Measurements from ENCODE around the gene NT5C2.
"Not testable (repeated sequence)": the region's sequence is repeated elsewhere in the genome, so short reads cannot be mapped to it uniquely, and the experiment has no call there.

The NT5C2 gene

DNA sequence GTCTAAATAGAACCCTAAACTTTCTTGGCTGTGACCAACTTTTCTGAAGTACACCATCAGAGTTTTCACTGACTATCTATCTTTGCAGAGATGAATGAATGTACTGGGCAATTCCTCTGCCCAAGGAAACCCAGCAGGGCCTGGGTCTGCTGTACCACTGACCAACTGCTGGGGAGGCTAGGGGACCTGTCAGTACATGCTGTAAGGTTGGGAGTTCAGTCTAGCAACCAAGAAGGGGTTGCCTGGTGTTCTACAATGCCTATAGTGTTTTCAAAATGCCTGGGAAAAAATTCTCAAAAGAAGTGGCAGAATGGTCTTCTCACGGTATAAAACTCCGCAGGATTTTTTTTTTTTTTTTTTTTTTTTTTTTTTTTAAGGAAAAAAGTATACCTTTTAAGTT, 106.3 kb downstream of the NT5C2 start:
- no peak for DNase-seq (ENCODE audit: low read depth in 2 of 2)

DNA sequence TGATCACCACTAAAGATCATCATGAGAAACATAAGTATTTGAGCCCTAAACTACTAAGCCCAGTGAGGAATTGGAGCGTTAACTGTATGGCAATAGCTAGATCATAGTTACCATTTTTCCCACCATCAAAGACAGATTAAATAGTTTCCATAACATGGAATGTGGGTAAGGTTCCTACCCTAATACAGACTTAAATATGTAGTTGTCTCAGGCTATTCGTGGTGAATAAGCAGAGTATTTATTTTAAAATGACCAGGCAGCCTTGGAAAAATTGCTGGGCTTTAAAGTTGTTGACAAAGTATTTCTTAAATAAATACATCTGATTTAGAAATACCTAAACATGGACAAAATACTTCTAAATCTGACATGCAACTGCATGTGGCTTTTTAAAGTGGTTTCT, 106.8 kb downstream of the NT5C2 start:
- DNase-seq (ENCODE audit: low read depth in 2 of 2) = no peak

DNA sequence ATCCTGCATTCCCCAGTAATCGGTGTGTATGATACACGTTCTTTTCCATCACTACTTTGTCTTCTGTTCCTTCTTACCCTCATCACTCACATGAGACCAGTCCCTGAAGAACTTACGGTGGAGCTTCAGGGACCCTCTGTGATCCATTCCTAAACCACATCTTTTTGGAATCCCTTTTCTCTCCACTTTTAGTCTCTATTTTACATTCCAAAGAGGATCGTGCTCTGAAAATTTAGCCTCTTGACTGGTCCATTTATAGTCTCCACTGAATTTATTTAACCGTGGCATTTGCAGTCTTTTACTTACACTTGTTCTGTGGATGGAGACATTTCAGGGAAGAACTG, 109.1 kb downstream of the NT5C2 start:
- no peak for DNase-seq (ENCODE audit: low read depth in 2 of 2)

DNA sequence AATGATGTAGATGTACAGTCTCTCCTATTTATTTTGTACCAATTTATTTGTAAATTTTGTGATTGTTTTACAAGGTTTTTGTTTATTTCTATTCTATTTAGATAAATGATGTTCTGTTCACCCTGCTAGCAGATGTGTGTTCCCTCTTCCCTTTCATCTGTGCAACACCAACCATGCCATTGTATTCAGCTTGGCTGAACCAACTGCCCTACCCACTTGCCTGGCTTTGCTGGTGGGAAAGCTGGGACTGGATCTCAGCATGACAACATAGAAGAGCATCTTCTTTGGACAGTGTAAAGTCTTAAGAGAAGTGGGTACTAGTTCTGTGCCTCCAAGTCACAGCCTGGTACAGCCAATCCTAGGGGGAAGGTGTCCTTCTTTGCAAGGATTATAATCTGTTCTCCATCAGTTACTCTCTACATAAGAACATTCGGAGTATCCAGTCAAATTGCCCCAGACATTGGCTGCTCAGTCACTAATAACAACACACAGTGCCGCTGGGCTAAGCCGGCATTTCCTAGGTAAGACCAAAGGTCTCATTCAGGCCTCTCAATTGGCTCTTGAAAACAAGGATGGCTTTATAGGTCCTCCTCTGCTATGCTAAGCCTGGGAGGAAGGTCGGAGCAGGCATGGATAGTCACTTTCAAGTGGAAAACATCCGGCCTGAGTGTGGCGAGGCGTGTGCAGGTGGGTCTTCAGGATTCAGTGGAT, 109.7 kb downstream of the NT5C2 start:
- no peak for DNase-seq (ENCODE audit: low read depth in 2 of 2)

DNA sequence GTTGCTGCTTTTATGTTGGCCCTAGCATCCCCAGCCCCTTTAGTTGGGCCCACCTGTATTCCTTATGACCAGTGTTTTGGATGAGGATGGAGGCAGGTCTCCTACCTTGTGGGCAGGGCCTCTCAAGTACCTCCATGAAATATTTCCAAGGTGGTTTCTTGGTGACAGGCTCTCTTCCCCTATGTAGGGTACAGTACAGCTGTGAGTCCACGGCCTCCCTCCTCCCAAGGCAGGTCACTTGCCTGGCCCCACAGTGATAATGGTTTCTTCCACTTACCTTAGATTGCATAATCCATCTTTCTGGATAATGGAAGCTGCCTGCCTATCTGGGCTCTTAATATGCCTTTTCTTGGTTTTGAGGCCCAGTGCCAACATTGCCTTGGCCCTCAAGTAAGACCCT, 110.4 kb downstream of the NT5C2 start:
- no peak for DNase-seq (ENCODE audit: low read depth in 2 of 2)

DNA sequence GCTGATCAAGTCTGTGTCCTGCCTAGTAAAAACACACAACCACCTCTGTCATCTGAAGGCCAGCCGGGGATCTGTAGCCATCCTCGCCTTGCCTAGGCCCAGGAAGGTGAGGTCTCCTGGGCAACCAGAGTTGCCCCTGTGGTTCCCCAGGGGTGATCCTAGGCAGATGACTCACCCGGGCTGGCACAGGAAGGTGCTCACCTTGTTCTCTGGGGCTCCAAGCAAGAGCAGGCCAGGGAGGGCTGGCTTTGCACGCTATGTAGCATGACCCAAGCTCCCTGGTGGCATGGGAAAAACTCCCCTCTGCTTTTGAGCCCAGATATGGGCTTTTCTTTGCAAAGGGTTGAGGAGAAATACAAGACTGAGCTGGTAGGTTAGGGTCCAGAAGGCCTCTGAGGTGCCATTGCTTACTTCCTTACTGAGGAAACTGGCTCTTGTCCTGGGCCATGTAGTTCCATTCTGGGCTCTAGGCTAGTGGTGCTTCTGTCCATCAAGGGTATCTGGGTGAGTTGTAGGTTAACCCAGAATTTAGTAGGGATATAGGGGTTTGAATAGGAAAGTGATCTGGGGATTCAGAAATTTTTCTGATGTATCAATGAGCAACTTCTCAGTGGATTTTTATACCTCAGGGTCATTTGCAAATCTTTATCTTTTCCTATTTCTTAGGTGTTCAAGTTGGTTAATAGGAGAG, 112.0 kb downstream of the NT5C2 start:
- DNase-seq (ENCODE audit: low read depth in 2 of 2) = no peak

DNA sequence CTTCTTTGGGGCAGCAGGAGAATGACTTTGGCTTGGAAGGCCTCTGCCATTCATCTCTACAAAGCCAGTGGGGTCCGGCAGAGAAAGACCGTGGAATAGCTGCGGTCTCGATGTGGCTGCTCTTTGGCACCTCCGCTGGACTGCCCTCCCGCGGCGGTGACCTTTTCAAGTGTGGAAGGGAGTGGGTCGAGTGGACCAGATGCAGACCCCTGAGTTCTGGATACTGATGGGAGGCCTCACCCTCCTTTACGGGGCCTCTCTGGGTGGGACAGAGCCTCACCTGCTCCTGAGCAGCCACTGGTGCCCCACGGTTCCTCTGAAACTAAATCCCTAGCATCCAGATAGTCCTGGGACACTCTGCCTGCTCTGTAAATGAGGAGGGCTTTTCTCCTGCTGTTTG, 113.1 kb downstream of the NT5C2 start:
- no peak for DNase-seq (ENCODE audit: low read depth in 2 of 2)

DNA sequence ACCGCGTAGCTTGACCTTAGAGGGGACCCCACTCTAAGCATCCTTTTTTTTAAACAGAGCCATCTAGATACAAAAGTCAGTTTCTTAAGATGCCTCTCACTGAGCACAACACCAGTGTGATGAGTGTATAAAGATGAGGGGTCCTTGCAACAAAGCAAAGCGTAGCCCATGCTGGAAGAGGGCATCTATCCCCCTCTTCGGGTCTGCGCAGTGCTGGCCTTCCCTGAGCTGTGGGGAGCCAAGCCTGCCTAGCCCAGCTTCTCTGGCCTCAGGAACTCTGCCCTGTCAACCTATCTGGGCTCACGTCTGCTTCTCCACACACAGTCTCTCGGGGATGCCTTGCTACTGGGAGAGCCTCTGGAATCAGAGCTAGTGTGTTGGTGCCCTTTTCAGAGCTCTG, 114.0 kb downstream of the NT5C2 start:
- DNase-seq (ENCODE audit: low read depth in 2 of 2) = no peak

DNA sequence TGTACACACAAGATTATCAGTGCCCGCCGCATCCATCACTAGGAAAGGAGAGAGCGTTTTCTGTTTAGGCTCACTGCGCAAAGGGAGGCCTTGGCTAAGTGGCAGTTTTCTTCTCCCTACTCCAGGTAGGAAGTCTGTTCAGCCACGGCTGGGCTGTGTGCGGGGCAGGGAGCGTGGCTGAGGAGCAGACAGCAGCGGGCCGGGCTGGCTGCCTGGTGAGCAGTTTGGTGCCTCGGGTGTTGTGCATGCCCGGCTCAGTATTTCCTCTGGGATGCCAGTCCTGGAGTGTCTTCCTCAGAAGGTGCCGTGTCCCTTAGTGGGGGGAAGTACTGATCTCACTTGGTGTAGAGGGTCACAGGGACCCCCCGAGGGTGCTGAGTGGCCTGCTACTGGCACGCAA, 114.4 kb downstream of the NT5C2 start:
- no peak for DNase-seq (ENCODE audit: low read depth in 2 of 2)

DNA sequence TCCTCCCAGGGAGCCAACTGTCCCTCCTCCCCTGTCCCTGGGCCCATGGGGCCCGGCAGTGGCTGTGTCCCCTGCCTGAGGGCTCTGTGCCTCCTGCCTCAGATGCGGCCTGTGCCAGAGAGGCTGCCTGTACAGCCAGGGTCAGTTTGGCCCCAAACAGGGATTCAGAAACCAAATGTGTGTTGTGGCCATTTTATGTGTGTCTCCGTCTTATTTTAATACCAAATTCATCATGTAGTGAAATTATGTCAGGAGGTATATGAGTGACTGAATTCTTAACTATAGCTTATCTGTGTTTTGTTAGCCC, 114.8 kb downstream of the NT5C2 start:
- no peak for DNase-seq (ENCODE audit: low read depth in 2 of 2)

DNA sequence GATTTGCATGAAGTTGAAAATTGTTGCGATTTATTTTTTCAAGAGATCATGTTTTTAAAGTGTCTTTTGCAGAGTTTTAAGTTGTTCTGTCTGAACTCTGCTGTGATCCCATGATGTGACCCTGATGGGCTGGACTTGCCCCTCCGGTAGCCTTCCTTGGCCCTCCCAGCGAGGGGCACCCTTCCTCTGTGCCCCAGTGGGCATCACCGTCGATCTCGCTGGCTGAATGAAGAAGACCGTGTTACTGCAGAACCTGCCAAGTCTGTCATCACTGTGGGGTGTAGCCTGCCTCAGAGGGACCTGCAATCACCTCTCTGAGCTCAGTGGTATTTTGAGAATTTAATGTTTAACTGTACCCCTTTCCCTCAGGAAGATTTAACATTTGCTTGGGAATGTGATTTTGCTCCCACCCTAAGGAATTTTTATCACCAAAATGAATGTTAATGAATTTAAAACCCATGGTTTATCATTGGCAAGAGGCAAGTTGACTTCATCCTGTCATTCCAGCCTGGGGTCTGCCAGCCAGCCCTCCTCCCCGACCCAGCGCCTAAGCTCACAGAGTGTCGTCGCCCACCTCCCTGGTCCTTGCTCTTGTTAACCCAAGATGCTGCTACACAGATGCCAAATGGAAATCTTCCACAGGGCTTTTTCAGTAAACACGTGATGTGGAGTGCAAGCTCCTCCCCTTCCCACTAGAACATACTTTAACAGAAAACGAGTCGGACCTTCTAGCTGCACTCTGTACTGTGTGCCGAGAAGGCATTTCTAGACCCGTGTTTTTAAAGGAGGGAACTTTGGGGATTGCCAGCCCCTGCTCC, 115.4 kb downstream of the NT5C2 start:
- DNase-seq (ENCODE audit: low read depth in 2 of 2) = no peak

DNA sequence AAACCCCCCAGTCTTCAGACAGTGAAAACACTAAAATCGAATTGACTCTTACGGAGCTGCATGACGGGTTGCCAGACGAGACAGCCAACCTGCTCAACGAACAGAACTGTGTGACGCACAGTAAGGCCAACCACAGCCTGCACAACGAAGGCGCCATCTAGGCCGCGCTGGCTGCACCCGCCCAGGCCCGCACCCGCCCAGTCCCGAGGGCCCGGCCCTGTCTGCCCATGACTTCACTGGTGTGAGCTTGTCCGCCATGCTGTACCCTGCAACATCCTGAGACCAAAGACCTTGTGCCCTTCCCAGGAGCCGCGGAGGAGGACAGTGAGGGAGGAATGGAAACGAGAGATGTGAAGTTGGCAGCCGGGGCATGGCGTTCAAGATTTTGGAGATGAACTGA, 116.1 kb downstream of the NT5C2 start:
- DNase-seq (ENCODE audit: low read depth in 2 of 2) = no peak

DNA sequence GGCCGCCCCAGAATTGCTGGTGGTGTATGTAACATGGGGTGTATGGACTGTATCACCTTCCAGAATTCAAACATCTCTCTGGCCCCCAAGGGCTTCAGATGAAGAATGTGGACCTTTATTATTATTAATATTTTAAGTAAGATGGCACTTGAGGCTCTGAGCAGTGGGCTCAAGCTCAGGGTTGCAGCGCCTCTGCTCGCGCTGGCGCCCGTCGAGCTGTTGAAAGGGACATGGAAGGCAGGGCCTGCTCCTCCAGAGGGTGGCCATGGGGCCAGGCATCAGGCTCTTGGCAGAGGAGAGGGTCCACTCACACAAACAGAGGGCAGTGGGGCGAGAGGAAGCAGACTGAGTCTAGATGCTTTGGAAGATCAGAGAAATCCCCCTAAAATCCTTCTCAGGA, 120.2 kb downstream of the NT5C2 start:
- no peak for DNase-seq (ENCODE audit: low read depth in 2 of 2)

DNA sequence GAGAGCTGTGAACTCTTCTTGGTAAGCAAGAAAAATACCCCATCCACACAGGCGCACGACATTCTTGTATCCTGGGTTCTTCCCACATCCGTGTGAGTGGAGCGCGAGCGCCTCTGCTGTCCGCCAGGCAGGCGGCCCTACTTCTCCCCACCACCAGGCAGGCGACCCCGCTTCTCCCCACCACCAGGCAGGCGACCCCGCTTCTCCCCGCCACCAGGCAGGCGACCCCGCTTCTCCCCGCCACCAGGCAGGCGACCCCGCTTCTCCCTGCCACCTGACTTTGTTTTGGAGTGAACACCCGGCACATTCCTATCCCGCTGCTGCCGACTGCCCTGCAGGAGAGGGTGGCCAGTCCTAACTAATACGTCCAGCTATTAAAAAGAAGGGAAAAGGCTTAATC, 120.8 kb downstream of the NT5C2 start:
- no peak for DNase-seq (ENCODE audit: low read depth in 2 of 2)

DNA sequence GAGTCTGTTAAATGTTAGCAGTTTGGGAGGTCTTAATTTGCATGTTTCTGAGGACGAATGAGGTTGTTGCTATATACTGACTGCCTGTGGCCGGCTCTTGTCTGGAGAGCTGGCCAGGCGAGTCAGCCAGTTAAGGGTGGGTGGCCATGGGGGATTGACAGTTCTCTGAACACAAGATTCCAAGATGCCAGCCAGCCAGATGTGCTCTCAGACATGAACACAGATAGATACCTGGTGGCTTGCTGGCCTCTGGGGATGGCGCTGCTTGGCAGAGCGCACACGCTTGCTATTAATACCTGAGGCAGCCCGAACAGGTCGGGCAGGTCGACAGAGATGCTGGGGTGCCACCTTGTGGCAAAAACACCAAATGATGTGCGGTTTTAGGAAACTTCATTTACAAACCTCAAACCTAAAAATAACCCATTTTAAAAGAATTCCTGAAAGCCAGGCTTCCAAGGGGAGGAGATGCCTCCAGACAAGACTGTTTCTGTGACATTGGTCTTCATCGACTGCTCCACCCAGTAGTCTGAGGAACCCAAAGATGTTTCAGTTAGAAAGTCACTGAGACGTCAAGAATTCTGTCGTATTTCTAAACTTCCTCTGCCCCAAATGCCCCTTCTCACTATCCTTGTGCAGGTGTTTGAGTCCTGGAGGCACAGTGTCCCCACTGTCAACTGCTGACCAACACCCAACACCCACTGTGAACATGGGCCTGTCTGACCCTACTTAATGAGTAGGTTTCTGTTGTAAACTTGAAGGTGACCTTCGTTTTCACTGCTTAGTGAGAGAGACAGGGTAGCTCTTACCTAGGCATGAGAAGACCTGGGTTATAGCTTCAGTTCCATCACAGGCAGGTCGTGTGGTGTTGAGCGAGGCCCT, 123.4 kb downstream of the NT5C2 start:
- DNase-seq (ENCODE audit: low read depth in 2 of 2) = peak; percentile 57

DNA sequence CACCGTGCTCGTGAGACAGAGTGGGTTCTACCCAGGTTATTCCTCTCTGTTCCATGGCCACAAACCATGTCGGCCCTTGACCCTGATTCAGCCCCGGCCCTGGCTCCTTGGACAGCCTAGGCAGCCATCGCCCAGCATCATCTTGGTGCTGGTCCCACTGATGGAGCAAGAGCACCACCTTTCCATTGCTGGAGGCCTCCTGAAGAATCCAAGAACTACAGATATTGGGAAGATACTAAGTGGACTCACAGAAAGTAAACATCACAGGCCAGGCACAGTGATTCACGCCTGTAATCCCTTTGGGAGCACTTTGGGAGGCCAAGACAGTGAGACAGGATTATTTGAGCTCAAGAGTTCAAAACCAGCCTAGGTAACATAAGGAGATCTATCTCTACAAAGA, 125.1 kb downstream of the NT5C2 start:
- no peak for DNase-seq (ENCODE audit: low read depth in 2 of 2)

DNA sequence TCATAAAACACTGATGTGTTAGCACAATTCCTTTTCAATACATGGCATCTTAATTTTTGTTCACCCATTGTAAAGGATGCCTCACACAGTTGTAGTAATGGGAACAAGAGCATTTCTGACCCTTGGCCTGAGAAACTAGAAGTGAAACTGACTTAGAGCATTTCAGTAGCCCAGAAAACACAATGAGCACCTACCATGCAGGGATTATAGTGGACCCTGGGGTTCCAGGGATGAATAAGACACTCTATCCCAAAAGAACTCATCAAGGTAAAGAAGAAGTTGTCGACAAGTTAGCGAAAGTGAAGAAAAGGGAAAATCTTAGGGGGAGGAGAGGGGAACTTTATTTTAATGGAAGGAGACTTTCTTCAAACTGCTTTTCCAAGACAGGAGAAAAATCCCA, 125.6 kb downstream of the NT5C2 start:
- DNase-seq (ENCODE audit: low read depth in 2 of 2) = no peak

DNA sequence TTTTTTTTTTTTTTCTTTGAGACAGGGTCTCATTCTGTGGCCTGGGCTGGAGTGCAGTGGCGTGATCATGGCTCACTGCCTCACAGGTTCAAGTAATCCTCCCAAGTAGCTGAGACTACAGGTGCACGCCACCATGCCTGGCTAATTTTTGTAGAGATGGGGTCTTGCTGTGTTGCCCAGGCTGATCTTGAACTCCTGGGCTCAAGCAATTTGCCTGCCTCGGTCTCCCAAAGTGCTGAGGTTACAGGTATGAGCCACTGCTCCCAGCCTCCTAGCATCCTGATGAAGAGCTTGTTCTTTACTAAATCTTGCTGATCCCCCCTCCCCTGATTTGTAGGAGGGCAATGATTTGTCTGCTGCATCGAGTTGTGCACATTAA, 126.0 kb downstream of the NT5C2 start:
- not testable (repeated sequence) for DNase-seq (ENCODE audit: low read depth in 2 of 2)

DNA sequence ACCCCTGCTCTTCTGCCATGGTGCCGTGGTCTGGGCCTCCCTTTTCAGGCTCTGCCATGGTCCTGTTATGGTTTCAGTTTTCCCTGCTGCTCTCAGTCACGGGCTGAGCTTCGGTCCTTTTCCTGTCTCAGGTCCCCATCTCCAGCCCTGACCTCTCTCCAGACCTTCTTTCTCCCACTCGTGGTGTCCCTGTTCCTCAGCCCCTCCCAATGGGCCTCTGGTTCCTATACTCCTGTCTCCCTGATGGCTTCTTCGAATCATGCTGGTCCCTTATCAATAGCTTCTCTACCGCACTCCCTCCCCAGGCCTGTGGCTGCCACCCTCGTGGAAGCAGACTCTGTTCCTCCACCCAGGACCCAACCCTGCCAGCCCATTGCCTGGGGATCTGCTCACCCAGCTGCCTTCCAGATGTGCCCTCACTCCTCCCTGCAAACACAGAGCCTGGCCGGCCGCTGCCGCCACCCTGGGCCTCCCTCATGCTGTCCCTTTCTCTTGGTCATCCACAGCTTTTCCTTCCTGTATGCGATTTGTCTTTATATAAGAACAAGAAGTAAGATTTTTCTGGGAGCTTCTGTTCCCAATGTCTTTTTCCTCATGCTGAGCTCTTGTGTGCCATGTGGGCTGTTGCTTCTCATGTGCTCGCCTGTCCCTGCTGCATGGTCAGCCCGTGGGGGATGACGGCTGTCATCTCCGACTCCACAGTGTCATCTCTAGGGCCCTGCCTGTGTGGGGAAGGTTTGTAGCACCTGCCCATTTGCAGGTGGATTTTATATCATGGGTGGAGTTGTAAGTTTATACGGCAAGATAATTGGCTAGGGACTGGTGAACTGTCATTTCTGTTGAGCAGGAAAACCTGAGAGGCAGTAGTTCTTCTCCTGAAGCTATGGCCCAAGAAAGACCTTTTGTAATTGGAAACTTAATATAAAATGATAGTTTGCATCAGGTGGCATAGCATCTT, 126.7 kb downstream of the NT5C2 start:
- DNase-seq (ENCODE audit: low read depth in 2 of 2) = no peak

DNA sequence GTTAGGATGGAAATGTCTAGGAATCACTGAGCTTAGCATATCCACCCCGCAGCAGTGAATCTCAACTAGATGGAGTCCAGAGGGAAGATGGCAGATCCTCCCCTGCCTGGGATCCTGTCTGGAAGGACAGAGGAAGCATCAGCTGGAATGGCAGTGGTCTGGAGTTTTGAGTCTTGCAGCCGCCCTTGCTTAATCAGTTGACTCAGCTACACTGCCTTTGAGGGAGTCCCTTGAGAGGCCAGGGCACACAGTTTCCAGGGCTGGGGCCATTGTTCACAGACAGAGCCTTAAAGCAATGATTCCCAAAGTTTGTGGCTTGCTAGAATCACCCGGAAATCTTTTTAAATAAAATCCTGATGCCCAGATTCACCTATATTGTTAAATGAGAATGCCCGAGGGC, 128.1 kb downstream of the NT5C2 start:
- DNase-seq (ENCODE audit: low read depth in 2 of 2) = no peak

Data from activated CD4-positive, alpha-beta T cell treated with anti-CD3 and anti-CD28 coated beads for 24 hours (primary cell).